Caco-2 (cell line): ENCODE data around the gene FAHD2B. TPM values are rescaled to one million over a fixed set of nuclear protein-coding genes. Genes with fewer than 3 reads are reported as not detected.
A peak's percentile ranks its signal among the peaks of the same experiment; 100 is the strongest.
"Not testable (repeated sequence)": the region's sequence is repeated elsewhere in the genome, so short reads cannot be mapped to it uniquely, and the experiment has no call there.

Experiments
- BruUV-seq: library from RNA; stranded (reverse); fragments of 400-500 nt; replicated peaks from 2 replicates; lab custom pipeline; 2021; lab: Mats Ljungman, UMichigan
- CTCF ChIA-PET: fragments of 300-600 bp; sonication (Branson Sonifier 250); formaldehyde crosslinking; loops from one replicate; lab custom pipeline; 2022; ENCODE audit warnings: antibody characterized with exemption; lab: Charles Lee
- POLR2A ChIA-PET: fragments of 300-600 bp; sonication (Branson Sonifier 250); formaldehyde crosslinking; loops from one replicate; lab custom pipeline; 2022; ENCODE audit warnings: antibody characterized with exemption; lab: Charles Lee
- DNase-seq, 2 experiments: peaks; one replicate each; pipeline versions ENCODE4 v3.0.0 to v3.0.0-alpha.2; 2020 to 2022
- H3K27me3 ChIP-seq: replicated peaks from 2 replicates; pipeline ENCODE4 v1.6.0; 2011; ENCODE audit warnings: low read length; ENCODE audit not compliant: control insufficient read depth, insufficient read depth
- H3K36me3 ChIP-seq: 2 replicates; pipeline ENCODE4 v1.5.1; 2011; ENCODE audit warnings: low read length; ENCODE audit not compliant: control insufficient read depth, insufficient read depth
- H3K4me1 ChIP-seq: fragments of 250-450 bp; sonication (Bioruptor Pico); 2 replicates; pipeline ENCODE4 v1.5.1; 2020; ENCODE audit warnings: mild to moderate bottlenecking
- H3K4me3 ChIP-seq: 2 replicates; pipeline ENCODE4 v1.5.1; 2011; ENCODE audit warnings: low read depth, mild to moderate bottlenecking, control low read depth, low read length
- H3K9me3 ChIP-seq: fragments of 250-450 bp; sonication (Bioruptor Pico); 2 replicates; pipeline ENCODE4 v1.5.1; 2020; ENCODE audit warnings: mild to moderate bottlenecking, moderate library complexity
- H3K27ac Mint-ChIP-seq: one replicate; pipeline ENCODE4 v1.8.0; 2022; ENCODE audit warnings: mixed read lengths; ENCODE audit not compliant: unreplicated experiment
- H3K27me3 Mint-ChIP-seq: one replicate; pipeline ENCODE4 v1.8.0; 2022; ENCODE audit warnings: mixed read lengths; ENCODE audit not compliant: insufficient read depth, unreplicated experiment
- H3K36me3 Mint-ChIP-seq: one replicate; pipeline ENCODE4 v1.8.0; 2022; ENCODE audit warnings: mild to moderate bottlenecking, mixed read lengths; ENCODE audit not compliant: insufficient read depth, unreplicated experiment
- H3K4me1 Mint-ChIP-seq: one replicate; pipeline ENCODE4 v1.8.0; 2022; ENCODE audit warnings: low read depth, mixed read lengths; ENCODE audit not compliant: unreplicated experiment
- H3K4me3 Mint-ChIP-seq: one replicate; pipeline ENCODE4 v1.8.0; 2022; ENCODE audit warnings: mild to moderate bottlenecking, moderate library complexity, mixed read lengths; ENCODE audit not compliant: unreplicated experiment
- H3K9me3 Mint-ChIP-seq: one replicate; pipeline ENCODE4 v1.8.0; 2022; ENCODE audit warnings: mixed read lengths; ENCODE audit not compliant: unreplicated experiment
- intact Hi-C: fragments of 100-400 bp; cut with micrococcal nuclease; formaldehyde crosslinking; loops from one replicate; pipeline ENCODE4 v1.10.0; 2022; ENCODE audit not compliant: unreplicated experiment
- total RNA-seq: library from RNA; stranded (reverse); gene quantifications from 2 replicates; pipeline ENCODE4 v1.2.3, GENCODE V29; 2022

The FAHD2B gene
- total RNA-seq, 1 experiment from 2014 or later: 15.1 TPM

GRCh38 chr2:97082206-97082605, 12.5 kb downstream of the FAHD2B start:
- H3K27me3 ChIP-seq, H3K27me3 Mint-ChIP-seq, H3K4me3 Mint-ChIP-seq, H3K36me3 Mint-ChIP-seq, H3K9me3 ChIP-seq, BruUV-seq, H3K4me1 Mint-ChIP-seq, H3K4me3 ChIP-seq, H3K9me3 Mint-ChIP-seq, POLR2A ChIA-PET, H3K4me1 ChIP-seq, intact Hi-C loops, H3K27ac Mint-ChIP-seq, CTCF ChIA-PET, H3K36me3 ChIP-seq: not testable (repeated sequence)
- DNase-seq: peak in 1 of 2 experiments; percentile 26

DNA sequence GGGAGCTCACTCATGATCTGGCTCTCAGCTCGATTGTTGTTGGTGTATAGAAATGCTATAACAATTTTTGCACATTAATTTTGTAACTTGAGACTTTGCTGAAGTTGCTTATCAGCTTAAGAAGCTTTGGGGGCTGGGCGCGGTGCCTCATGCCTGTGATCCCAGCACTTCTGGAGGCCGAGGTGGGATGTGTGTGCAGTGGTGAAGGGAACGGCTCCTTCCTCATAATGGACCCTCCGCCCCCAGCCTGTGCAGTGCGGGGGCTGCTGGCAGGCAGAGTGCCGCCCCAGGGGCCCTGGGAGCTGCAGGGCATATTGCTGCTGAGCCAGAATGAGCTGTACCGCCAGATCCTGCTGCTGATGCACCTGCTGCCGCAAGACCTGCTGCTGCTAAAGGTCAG, 13.8 kb downstream of the FAHD2B start:
- BruUV-seq, intact Hi-C loops: not testable (repeated sequence)

DNA sequence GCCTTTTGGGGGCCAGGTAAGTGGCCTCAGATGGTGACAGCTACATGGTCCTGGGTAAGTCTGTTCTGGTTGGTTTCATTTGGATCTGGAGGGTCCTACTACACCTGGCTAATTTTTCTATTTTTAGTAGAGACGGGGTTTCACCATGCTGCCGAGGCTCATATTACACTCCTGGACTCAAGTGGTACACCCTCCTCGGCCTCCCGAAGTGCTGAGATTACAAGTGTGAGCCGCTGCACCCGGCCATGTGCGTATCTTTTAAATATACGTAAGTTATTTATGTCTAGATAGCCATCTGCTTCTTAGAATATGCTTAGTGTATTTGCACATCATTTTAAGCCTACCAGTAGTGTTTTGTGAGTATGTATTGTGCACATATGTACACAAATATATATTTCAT, 17.5 kb downstream of the FAHD2B start:
- H3K36me3 Mint-ChIP-seq, H3K36me3 ChIP-seq, H3K9me3 Mint-ChIP-seq, POLR2A ChIA-PET, intact Hi-C loops, H3K4me1 Mint-ChIP-seq, H3K4me3 Mint-ChIP-seq, H3K9me3 ChIP-seq, BruUV-seq, H3K27me3 Mint-ChIP-seq, H3K4me1 ChIP-seq, DNase-seq, H3K4me3 ChIP-seq, CTCF ChIA-PET, H3K27me3 ChIP-seq, H3K27ac Mint-ChIP-seq: not testable (repeated sequence)

More for the DNA sequence above, 13.8 kb downstream of the FAHD2B start:
- H3K4me3 Mint-ChIP-seq, H3K4me1 Mint-ChIP-seq, H3K9me3 Mint-ChIP-seq, H3K9me3 ChIP-seq, CTCF ChIA-PET, H3K4me1 ChIP-seq, H3K27me3 Mint-ChIP-seq, H3K27me3 ChIP-seq, H3K27ac Mint-ChIP-seq, H3K36me3 Mint-ChIP-seq, H3K36me3 ChIP-seq, H3K4me3 ChIP-seq, DNase-seq, POLR2A ChIA-PET: not testable (repeated sequence)

DNA sequence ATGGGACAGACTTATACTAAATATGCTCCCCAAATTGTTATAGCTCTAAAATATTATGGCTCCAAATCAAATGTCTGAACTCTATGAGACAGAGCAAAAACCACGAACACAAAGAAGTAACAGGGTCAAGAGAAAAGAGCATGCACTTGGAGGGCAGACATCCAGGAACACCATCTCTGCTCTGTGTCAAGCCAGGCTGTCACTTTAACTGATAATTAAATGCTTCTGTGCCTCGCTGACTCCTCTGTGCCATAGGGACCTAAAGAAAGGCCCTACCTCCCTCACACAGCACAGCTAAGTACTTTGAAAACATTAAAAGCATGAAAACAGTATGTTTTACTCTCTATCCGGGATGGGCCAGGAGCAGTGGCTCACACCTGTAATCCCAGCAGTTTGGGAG, 23.8 kb downstream of the FAHD2B start:
- CTCF ChIA-PET, H3K9me3 Mint-ChIP-seq, H3K27ac Mint-ChIP-seq, BruUV-seq, H3K27me3 Mint-ChIP-seq, H3K36me3 ChIP-seq, H3K4me3 ChIP-seq, H3K27me3 ChIP-seq, H3K4me3 Mint-ChIP-seq, DNase-seq, H3K4me1 Mint-ChIP-seq, intact Hi-C loops, POLR2A ChIA-PET, H3K9me3 ChIP-seq, H3K36me3 Mint-ChIP-seq, H3K4me1 ChIP-seq: not testable (repeated sequence)

GRCh38 chr2:97068722-97069121, 26.0 kb downstream of the FAHD2B start:
- BruUV-seq, intact Hi-C loops, H3K36me3 Mint-ChIP-seq, CTCF ChIA-PET, H3K4me3 ChIP-seq, H3K4me3 Mint-ChIP-seq, POLR2A ChIA-PET, H3K36me3 ChIP-seq, H3K27ac Mint-ChIP-seq, H3K4me1 Mint-ChIP-seq, H3K9me3 ChIP-seq, H3K27me3 ChIP-seq, H3K4me1 ChIP-seq, H3K9me3 Mint-ChIP-seq, DNase-seq, H3K27me3 Mint-ChIP-seq: not testable (repeated sequence)
